ENCODE results near the gene METAP2.

Gene METAP2

DNA sequence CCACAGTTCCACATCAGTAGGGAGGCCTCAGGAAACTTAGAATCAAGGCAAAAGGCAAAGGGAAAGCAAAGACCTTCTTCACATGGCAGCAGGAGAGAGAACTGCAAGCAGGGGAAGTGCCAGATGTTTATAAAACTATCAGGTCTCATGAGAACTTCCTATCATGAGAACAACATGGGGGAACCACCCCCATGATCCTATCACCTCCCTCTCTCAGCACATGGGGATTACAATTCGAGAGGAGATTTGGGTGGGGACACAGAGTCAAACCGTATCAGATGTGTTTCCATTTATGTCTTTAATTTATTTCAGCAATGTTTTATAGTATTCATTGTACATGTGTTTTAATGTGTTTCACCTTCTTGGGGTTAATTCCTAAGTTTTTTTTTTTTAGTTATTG, 25.8 kb downstream of the METAP2 start:
- H3K4me3 ChIP-seq (ENCODE audit: low read depth, low read length): no peak overlapping the region
- TF ChIP-seq CTCF (IDR thresholded peaks at IDR 0.05; ENCODE audit: borderline replicate concordance, insufficient read depth, low read depth, low read length): no peak

GRCh38 chr12:95504140-95504539, 30.2 kb downstream of the METAP2 start:
- H3K4me3 ChIP-seq (ENCODE audit: low read depth, low read length): no peak overlapping the region

DNA sequence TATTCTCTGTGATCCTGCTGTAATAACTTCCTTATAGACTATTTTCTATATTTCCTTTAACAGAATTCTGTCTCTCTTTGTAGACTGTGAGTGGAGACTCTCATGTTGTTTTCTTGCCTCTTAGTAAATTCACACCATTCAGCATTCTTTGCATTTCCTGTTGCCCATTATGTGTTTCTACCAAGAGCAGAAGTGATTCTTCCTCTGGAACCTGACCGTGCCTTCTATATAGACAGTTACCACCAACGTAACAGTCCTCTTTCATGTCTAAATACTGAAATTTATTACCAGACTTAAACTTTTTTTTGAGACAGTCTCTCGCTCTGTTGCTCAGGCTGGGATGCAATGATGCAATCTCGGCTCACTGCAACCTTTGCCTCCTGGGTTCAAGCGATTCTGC, 31.1 kb downstream of the METAP2 start:
- TF ChIP-seq CTCF (IDR thresholded peaks at IDR 0.05; ENCODE audit: borderline replicate concordance, insufficient read depth, low read depth, low read length): no peak
- no peak overlapping the region for H3K4me3 ChIP-seq (ENCODE audit: low read depth, low read length)

More at GRCh38 chr12:95504140-95504539, 30.2 kb downstream of the METAP2 start:
- TF ChIP-seq CTCF (IDR thresholded peaks at IDR 0.05; ENCODE audit: borderline replicate concordance, insufficient read depth, low read depth, low read length): no peak

- TF ChIP-seq CTCF (IDR thresholded peaks at IDR 0.05; ENCODE audit: borderline replicate concordance, insufficient read depth, low read depth, low read length): no peak
Observed at GRCh38 chr12:95506707-95507523, 33.0 kb downstream of the METAP2 start.

GRCh38 chr12:95509300-95509699, 35.3 kb downstream of the METAP2 start:
- no peak for TF ChIP-seq CTCF (IDR thresholded peaks at IDR 0.05; ENCODE audit: borderline replicate concordance, insufficient read depth, low read depth, low read length)
- H3K4me3 ChIP-seq (ENCODE audit: low read depth, low read length): no peak overlapping the region

More at GRCh38 chr12:95506707-95507523, 33.0 kb downstream of the METAP2 start:
- H3K4me3 ChIP-seq (ENCODE audit: low read depth, low read length): no peak overlapping the region

GRCh38 chr12:95511977-95512376, 38.0 kb downstream of the METAP2 start:
- no peak overlapping the region for H3K4me3 ChIP-seq (ENCODE audit: low read depth, low read length)
- TF ChIP-seq CTCF (IDR thresholded peaks at IDR 0.05; ENCODE audit: borderline replicate concordance, insufficient read depth, low read depth, low read length): no peak

DNA sequence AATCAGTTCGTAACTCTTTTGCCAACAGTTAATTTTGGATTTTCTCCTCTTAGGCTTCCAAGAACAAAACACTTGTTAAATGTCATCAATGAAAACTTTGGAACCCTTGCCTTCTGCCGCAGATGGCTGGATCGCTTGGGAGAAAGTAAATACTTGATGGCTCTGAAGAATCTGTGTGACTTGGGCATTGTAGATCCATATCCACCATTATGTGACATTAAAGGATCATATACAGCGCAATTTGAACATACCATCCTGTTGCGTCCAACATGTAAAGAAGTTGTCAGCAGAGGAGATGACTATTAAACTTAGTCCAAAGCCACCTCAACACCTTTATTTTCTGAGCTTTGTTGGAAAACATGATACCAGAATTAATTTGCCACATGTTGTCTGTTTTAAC, 39.6 kb downstream of the METAP2 start:
- no peak overlapping the region for H3K4me3 ChIP-seq (ENCODE audit: low read depth, low read length)
- TF ChIP-seq CTCF (IDR thresholded peaks at IDR 0.05; ENCODE audit: borderline replicate concordance, insufficient read depth, low read depth, low read length): no peak
